Inferior parietal cortex (tissue), 1 donor: ENCODE data around the gene GNG5.
A peak's percentile ranks its signal among the peaks of the same experiment; 100 is the strongest.
"Not testable (repeated sequence)": the region's sequence is repeated elsewhere in the genome, so short reads cannot be mapped to it uniquely, and the experiment has no call there.

ENCODE experiments used
- DNase-seq: peaks from one replicate; pipeline ENCODE4 v3.0.0-alpha.2; 2016; ENCODE audit errors: extremely low spot score

Gene GNG5

GRCh38 chr1:84489766-84490165, 16.6 kb downstream of the GNG5 start:
- no peak for DNase-seq

DNA sequence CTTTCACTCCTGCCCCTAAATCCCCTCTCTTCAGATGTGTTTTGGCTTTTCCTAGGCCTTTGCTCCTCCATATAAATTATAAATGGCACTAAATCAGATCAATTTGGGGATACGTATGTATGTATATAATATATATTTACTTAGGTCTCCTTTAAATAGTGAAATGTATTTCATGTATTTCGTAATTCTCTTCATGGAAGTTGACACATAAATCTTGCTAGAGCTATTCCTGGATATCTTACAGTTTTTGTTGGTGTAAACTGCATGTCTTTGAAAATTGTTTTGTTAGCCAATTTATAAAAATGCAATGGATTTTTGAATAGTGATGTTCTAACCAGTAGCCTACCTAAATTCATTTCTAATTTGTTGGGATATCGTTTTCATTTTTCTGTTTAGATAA, 18.3 kb downstream of the GNG5 start:
- no peak for DNase-seq

- DNase-seq, result no peak
Measured at GRCh38 chr1:84481317-84481716, 25.1 kb downstream of the GNG5 start.

- DNase-seq, result no peak
Measured at GRCh38 chr1:84480650-84481049, 25.7 kb downstream of the GNG5 start.

DNA sequence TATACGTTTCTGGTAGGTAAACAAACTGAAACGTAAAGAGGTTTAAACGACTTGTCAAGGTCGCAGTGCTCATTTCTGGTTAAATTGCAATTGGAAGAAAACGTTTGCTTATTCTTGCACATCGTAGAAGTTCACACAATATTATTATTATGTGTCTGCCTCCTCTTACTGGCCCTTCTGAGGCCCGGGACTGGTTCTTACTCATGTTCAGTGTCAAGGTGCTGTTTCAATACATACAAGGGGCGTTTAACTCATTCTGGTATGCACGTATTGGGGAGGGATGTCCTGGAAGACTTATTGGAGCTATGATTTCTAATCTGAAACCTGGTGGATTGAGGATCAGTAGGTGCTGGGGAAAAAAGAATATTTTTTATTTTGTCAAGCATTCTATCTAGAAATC, 26.4 kb downstream of the GNG5 start:
- DNase-seq, result no peak

DNA sequence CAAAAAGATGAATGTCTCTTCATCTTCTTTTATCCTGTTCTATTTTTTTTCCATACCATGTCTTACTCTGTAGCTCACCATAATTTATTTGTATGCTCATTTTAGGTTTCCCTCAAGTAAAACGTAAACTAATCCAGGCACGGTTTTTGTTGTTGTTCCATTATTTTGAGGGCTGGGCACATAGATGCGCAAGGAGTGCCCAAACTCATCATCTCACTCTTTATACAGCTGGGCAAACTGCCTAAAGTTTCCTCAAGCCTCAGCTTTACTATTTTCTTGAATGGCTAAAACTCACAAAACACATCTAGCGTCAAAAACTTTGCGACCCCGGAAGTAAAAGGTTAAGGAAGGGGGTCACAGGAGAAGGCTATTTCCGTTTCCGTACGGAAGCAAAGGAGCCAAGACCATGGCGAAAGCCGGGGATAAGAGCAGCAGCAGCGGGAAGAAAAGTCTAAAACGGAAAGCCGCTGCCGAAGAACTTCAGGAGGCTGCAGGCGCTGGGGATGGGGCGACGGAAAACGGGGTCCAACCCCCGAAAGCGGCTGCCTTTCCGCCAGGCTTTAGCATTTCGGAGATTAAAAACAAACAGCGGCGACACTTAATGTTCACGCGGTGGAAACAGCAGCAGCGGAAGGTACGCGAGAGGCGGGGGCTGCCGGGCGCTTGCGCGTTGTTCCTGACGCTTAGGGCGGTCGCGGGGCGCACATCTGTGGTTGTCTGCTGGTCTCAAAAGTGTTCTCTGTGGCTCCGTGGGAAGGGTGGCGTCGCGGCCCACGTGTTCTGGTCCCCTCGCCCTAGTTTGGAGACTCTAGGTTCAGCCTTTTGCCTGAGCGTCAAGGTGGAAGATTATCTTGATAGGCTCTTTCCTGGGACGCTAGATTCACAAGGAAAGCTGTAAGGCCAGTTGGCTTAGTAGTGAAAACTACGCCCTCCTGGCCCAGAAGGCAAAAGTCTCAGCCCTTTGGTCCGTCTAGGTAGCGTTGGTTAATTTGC, 27.2 kb downstream of the GNG5 start, which contains the start of gene RPF1:
Gene RPF1 (plus strand): TSS at position 391 of the 993 bp plus-strand sequence. CDS start 16 bp downstream, at position 407.
- peak; percentile 91 for DNase-seq

DNA sequence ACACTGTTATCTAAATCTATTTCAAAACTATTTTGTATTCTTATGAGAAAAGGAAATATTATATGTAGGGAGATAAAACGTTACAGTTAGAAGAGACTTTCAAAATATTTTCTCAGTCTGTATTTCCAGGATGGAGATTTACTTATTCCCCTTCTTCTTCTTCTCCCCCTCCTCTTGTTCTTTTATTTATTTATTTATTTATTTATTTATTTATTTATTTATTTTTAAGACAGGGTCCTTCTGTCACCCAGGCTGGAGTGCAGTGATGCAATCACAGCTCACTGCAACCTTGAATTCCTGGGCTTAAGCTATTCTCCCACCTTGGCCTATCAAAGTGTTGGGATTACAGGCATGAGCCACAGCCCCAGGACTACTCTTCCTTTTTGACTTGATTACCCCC, 30.2 kb downstream of the GNG5 start:
- no peak for DNase-seq

DNA sequence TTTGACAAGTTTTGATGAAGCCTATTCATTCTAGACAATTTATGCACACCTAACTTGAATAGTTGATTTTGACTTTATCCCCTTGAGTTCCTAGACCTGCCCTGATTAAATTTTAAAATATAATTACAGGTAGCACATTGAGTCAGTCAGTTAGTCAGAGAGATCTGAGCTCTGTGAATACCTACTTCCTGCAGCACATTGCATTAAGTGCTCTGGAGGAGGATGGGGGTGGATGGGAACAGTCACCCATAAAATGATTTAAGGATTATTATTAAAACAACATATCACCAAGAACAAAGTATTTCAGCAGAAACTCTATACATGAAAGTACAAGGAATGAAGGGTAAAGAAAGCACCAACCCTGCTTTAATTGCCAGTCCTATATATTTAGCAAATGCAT, 39.1 kb downstream of the GNG5 start:
- no peak for DNase-seq

GRCh38 chr1:84462118-84462517, 44.3 kb downstream of the GNG5 start:
- no peak for DNase-seq

GRCh38 chr1:84452436-84452835, 53.9 kb downstream of the GNG5 start:
- no peak for DNase-seq

- no peak for DNase-seq
Measured at GRCh38 chr1:84450910-84451309, 55.5 kb downstream of the GNG5 start.

GRCh38 chr1:84448704-84449103, 57.7 kb downstream of the GNG5 start:
- DNase-seq, result not testable (repeated sequence)
